Spleen (tissue), 11 donors: ENCODE data around the gene DOCK10. TPM values are rescaled to one million over a fixed set of nuclear protein-coding genes. Genes with fewer than 3 reads are reported as not detected.

Experiments used
- DNase-seq: peaks from one replicate; pipeline ENCODE4 v3.0.0-alpha.2; 2020
- H3K27ac ChIP-seq, 8 donors: fragments of 200-600 bp; sonication (generic) in 7 of 8; 1 replicate in 4 of 8; 2 replicates in 4 of 8; pipeline versions ENCODE4 v1.5.0 to v1.8.0; 2016 to 2021; ENCODE audit warnings: inconsistent platforms in 4 of 8, mild to moderate bottlenecking in 4 of 8, moderate library complexity in 1 of 8
- H3K27me3 ChIP-seq, 7 donors: fragments of 200-600 bp; sonication (generic) in 6 of 7; replicated peaks in 1 of 7; 1 replicate in 4 of 7; 2 replicates in 3 of 7; pipeline versions ENCODE4 v1.5.0 to v1.8.0; 2016 to 2021; ENCODE audit warnings: inconsistent platforms in 3 of 7, mild to moderate bottlenecking in 1 of 7
- H3K36me3 ChIP-seq, 6 donors: fragments of 200-600 bp; sonication (generic) in 5 of 6; 1 replicate in 4 of 6; 2 replicates in 2 of 6; pipeline versions ENCODE4 v1.5.0 to v1.8.0; 2016 to 2021; ENCODE audit warnings: inconsistent platforms in 2 of 6
- H3K4me1 ChIP-seq, 6 donors: fragments of 200-600 bp; sonication (generic) in 5 of 6; 1 replicate in 3 of 6; 2 replicates in 3 of 6; pipeline versions ENCODE4 v1.5.0 to v1.8.0; 2016 to 2021; ENCODE audit warnings: inconsistent platforms in 3 of 6
- H3K4me3 ChIP-seq, 8 donors: fragments of 200-600 bp; sonication (generic) in 7 of 8; 1 replicate in 4 of 8; 2 replicates in 4 of 8; pipeline versions ENCODE4 v1.5.0 to v1.8.0; 2016 to 2021; ENCODE audit warnings: inconsistent platforms in 4 of 8, mild to moderate bottlenecking in 4 of 8, moderate library complexity in 2 of 8
- H3K9me3 ChIP-seq, 8 donors: fragments of 200-600 bp; sonication (generic) in 7 of 8; 1 replicate in 4 of 8; 2 replicates in 4 of 8; pipeline versions ENCODE4 v1.5.0 to v1.8.0; 2016 to 2021; ENCODE audit warnings: inconsistent platforms in 4 of 8
- POLR2A ChIP-seq, 3 donors: fragments of 450-650 bp; IDR thresholded peaks; one replicate each; pipeline ENCODE4 v1.5.1; 2017; ENCODE audit warnings: antibody characterized with exemption in 3 of 3, mild to moderate bottlenecking in 1 of 3
- POLR2AphosphoS5 ChIP-seq, 3 donors: sonication (generic); formaldehyde crosslinking; IDR thresholded peaks; one replicate each; pipeline ENCODE4 v1.5.1; 2017; ENCODE audit warnings: antibody characterized with exemption in 3 of 3
- WGBS, 5 donors: extraction: QIAGEN DNeasy Blood & Tissue Kit in 3 of 5; methylation state at CpG; one replicate each; pipeline versions ENCODE4 v1.1.5 to v1.1.7; 2013 to 2018; 5-methylcytosine and 5-hydroxymethylcytosine counted together
- intact Hi-C: fragments of 100-400 bp; cut with DNase I; formaldehyde crosslinking; loops from one replicate; pipeline ENCODE4 v1.15.0; 2023; ENCODE audit warnings: low total_unique reads
- polyA plus RNA-seq, 3 donors: library from polyadenylated mRNA; stranded (reverse); fragments of 200-250 nt; gene quantifications; one replicate each; pipeline ENCODE4 v1.2.1, GENCODE V29; 2013
- total RNA-seq, 7 donors: library from RNA; depleted of rRNA in 3 of 7; stranded (reverse); fragments of >200 nt in 3 of 7; fragmentation: NEBNext Ultra II Directional in 4 of 7; extraction: Animal tissue kit (Norgen Biotek cat#: 25700) in 4 of 7; gene quantifications; one replicate each; pipeline versions ENCODE4 v1.1.0 to v1.2.1, GENCODE V29; 2016 to 2021
- TF ChIP-seq, protein P1 (sequence below), 11 experiments: fragments of 200-600 bp in 7 of 11; fragments of 450-650 bp in 4 of 11; sonication (generic) in 4 of 11; IDR thresholded peaks in 8 of 11; conservative IDR thresholded peaks in 3 of 11; 1 replicate in 7 of 11; 2 replicates in 4 of 11; pipeline versions ENCODE4 v1.4.0 to v1.8.0; 2016 to 2021; ENCODE audit warnings: antibody characterized with exemption in 11 of 11, inconsistent platforms in 4 of 11, mild to moderate bottlenecking in 1 of 11
- donor health status: healthy with polysubstance abuse.
- donor health status: DM: no; HTN: no; CAD: no; lungs with moderate emphysema.
- donor health status: DM: no; HTN: no; CAD: no.
- donor health status: Bipolar disorder and iron deficiency.
- donor health status: healthy.
- donor health status: DM: no; HTN: no; CAD: no.
- donor health status: DM: yes; HTN: yes; CAD: no.

DOCK10 gene
- total and polyA plus RNA-seq, 10 donors, result 12.5 to 203 (median 158) TPM

DNA sequence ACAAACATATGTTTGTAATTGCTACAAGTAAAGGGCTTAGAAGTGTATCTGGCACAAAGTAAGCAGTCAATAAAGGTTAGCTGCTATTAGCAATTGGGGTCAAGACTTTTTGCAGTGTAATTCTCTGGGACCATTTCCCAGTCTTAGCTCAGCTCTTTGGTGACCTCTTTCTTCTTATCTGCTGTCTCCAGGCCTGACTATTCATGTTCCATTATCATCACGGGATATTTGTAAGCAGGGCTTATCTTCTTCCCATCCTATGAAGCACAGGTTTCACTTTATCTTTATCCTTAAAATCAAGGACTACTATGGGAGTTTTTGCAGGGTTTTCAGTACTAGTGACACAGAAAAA is 131.7 kb downstream of the DOCK10 start:
- intact Hi-C loops, result no loop called here
- Histone ChIP-seq H3K27ac (peak overlapping the region in 7 of 8 donors; percentile 11 to 77 (median 63)), H3K36me3 (peaks cover 0 to 51% (median 1%) of the 10 kb centered on the region in 6 donors), H3K27me3 (no peaks in the 10 kb centered on the region), H3K9me3 (no peaks in the 10 kb centered on the region), H3K4me1 (peaks cover 8 to 63% (median 33%) of the 10 kb centered on the region in 6 donors), H3K4me3 (no peak overlapping the region)
- no peak for DNase-seq
- no peak for TF ChIP-seq POLR2A (IDR thresholded peaks at IDR 0.05)
- TF ChIP-seq, protein P1, sequence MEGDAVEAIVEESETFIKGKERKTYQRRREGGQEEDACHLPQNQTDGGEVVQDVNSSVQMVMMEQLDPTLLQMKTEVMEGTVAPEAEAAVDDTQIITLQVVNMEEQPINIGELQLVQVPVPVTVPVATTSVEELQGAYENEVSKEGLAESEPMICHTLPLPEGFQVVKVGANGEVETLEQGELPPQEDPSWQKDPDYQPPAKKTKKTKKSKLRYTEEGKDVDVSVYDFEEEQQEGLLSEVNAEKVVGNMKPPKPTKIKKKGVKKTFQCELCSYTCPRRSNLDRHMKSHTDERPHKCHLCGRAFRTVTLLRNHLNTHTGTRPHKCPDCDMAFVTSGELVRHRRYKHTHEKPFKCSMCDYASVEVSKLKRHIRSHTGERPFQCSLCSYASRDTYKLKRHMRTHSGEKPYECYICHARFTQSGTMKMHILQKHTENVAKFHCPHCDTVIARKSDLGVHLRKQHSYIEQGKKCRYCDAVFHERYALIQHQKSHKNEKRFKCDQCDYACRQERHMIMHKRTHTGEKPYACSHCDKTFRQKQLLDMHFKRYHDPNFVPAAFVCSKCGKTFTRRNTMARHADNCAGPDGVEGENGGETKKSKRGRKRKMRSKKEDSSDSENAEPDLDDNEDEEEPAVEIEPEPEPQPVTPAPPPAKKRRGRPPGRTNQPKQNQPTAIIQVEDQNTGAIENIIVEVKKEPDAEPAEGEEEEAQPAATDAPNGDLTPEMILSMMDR (IDR thresholded peaks at IDR 0.05 in 8 of 11, conservative IDR thresholded peaks at IDR 0.05 in 3 of 11), result no peak
- TF ChIP-seq POLR2AphosphoS5 (IDR thresholded peaks at IDR 0.05), result no peak
- WGBS, 5 donors, result 25 to 59% (median 38%) methylated on average over 1 of the region's 1 CpG

GRCh38 chr2:224909885-224910573 is 132.2 kb downstream of the DOCK10 start:
- DNase-seq, result no peak

DNA sequence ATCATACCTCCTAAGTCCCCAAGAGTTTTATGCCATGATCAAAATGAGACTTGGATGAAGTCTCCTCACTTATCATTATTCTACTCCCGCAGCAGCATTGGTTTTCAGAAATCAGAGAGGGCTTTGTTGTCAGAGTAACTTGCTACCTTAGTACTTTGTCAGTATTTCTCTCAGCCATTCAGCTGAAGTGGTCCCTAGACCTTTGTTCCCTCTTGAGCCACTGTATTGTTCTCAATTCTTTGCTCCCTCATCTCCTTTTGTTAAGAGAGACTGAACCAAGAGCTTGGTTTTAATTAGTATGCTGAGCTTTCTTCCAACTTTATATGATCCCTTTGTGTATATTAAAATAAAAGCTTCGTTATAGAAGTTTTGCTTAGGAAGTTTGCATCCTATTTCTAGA is 133.4 kb downstream of the DOCK10 start:
- DNase-seq, result no peak
- intact Hi-C loops, result no loop called here
- H3K9me3 ChIP-seq, result no peaks in the 10 kb centered on the region
- H3K27me3 ChIP-seq, result no peaks in the 10 kb centered on the region
- WGBS, 5 donors, result 87 to 92% (median 91%) methylated on average over 2 of the region's 2 CpGs
- TF ChIP-seq POLR2A (IDR thresholded peaks at IDR 0.05) (no peak), POLR2AphosphoS5 (IDR thresholded peaks at IDR 0.05) (no peak)
- TF ChIP-seq, protein P1 (IDR thresholded peaks at IDR 0.05 in 8 of 11, conservative IDR thresholded peaks at IDR 0.05 in 3 of 11), result no peak
- H3K4me1 ChIP-seq, result peaks cover 8 to 60% (median 32%) of the 10 kb centered on the region in 6 donors
- peak overlapping the region in 3 of 8 donors; percentile 63 to 77 (median 66) for H3K27ac ChIP-seq
- H3K4me3 ChIP-seq, result no peak overlapping the region
- peaks cover 0 to 38% (median 0%) of the 10 kb centered on the region in 6 donors for H3K36me3 ChIP-seq

More at GRCh38 chr2:224909885-224910573, 132.2 kb downstream of the DOCK10 start:
- no peaks in the 10 kb centered on the region for H3K9me3 ChIP-seq
- peaks cover 0 to 48% (median 0%) of the 10 kb centered on the region in 6 donors for H3K36me3 ChIP-seq
- 19 to 56% (median 29%) methylated on average over 5 of the region's 5 CpGs for WGBS, 5 donors
- no peak overlapping the region for H3K4me3 ChIP-seq
- H3K4me1 ChIP-seq, result peaks cover 8 to 58% (median 31%) of the 10 kb centered on the region in 6 donors
- intact Hi-C loops, result no loop called here
- TF ChIP-seq POLR2AphosphoS5 (IDR thresholded peaks at IDR 0.05) (peak in 1 of 3 donors; percentile 66), POLR2A (IDR thresholded peaks at IDR 0.05) (no peak)
- no peaks in the 10 kb centered on the region for H3K27me3 ChIP-seq
- H3K27ac ChIP-seq, result peak overlapping the region in 7 of 8 donors; percentile 11 to 77 (median 63)

GRCh38 chr2:224904381-224904780 is 137.9 kb downstream of the DOCK10 start:
- H3K9me3 ChIP-seq, result no peaks in the 10 kb centered on the region
- TF ChIP-seq POLR2A (IDR thresholded peaks at IDR 0.05) (no peak), POLR2AphosphoS5 (IDR thresholded peaks at IDR 0.05) (no peak)
- TF ChIP-seq, protein P1 (IDR thresholded peaks at IDR 0.05 in 8 of 11, conservative IDR thresholded peaks at IDR 0.05 in 3 of 11), result no peak
- DNase-seq, result no peak
- no peak overlapping the region for H3K4me3 ChIP-seq
- WGBS, 5 donors, result 35 to 58% (median 54%) methylated on average over 1 of the region's 1 CpG
- H3K4me1 ChIP-seq, result peaks cover 0 to 29% (median 7%) of the 10 kb centered on the region in 6 donors
- intact Hi-C loops, result no loop called here
- peaks cover 0 to 31% (median 0%) of the 10 kb centered on the region in 6 donors for H3K36me3 ChIP-seq
- H3K27me3 ChIP-seq, result no peaks in the 10 kb centered on the region
- H3K27ac ChIP-seq, result peak overlapping the region in 2 of 8 donors; percentile 7 to 17
